NCI-H460 (cell line): ENCODE data around the gene PFDN4. TPM values are rescaled to one million over a fixed set of nuclear protein-coding genes. Genes with fewer than 3 reads are reported as not detected.
"Not testable (repeated sequence)": the region's sequence is repeated elsewhere in the genome, so short reads cannot be mapped to it uniquely, and the experiment has no call there.

Experiments used
- DNase-seq: peaks from one replicate; pipeline ENCODE4 v3.0.0-alpha.2; 2016; ENCODE audit warnings: low read depth; ENCODE audit errors: extremely low read depth
- total RNA-seq: library from RNA; depleted of rRNA; stranded (reverse); fragments of >200 nt; shearing (Covaris generic); gene quantifications from 2 replicates; pipeline ENCODE4 v1.2.3, GENCODE V29; 2014

The PFDN4 gene
- total RNA-seq, 1 experiment from 2014 or later, result 149 TPM

GRCh38 chr20:54221996-54222890 is 14.4 kb downstream of the PFDN4 start:
- no peak for DNase-seq

DNA sequence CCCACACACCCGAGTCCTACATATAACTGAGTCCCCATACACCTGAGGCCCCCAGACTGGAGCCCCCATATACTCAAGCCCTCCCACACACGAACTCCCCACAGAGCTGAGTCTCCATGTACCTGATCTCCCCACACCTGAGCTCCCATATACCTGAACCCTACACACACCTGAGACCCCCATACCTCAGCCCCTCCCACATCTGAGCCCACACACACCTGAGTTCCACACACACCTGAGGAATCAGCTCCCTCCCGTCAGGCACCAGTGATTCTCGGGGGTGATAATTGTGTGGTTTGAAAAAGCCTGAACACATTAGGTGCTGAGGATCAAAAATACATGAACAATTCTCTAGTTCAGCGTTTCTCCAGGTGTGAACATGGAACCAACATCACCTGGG is 15.4 kb downstream of the PFDN4 start:
- no peak for DNase-seq

- no peak for DNase-seq
Measured at GRCh38 chr20:54223751-54224150, 15.9 kb downstream of the PFDN4 start.

DNA sequence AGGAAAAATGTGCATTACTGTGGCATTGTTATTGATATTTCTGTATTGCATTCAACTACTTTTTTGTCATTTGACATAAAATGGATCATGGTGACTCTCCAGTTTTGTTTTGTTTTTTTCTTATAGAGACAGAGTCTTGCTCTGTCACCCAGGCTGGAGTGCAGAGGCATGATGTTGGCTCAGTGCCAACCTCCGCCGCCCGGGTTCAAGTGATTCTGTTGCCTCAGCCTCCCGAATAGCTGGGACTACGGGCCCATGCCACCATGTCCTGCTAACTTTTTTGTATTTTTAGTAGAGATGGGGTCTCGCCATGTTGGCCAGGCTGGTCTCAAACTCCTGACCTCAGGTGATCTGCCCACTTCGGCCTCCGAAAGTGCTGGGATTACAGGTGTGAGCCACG is 16.8 kb downstream of the PFDN4 start:
- not testable (repeated sequence) for DNase-seq

GRCh38 chr20:54227241-54227640 is 19.4 kb downstream of the PFDN4 start:
- DNase-seq, result no peak

DNA sequence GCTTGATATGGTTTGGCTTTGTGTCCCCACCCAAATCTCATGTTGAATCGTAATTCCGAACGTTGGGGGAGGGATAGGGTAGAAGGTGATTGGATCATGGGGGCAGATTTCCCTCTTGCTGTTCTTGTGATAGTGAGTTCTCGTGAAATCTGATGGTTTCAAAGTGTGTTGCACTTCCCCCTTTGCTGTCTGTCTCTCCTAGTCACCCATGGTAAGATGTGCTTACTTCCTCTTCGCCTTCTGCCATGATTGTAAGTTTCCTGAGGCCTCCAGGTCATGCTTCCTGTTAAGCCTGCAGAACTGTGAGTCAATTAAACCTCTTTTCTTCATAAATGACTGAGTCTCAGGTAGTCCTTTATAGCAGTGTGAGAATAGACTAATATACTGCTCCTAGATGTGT is 19.9 kb downstream of the PFDN4 start:
- no peak for DNase-seq

DNA sequence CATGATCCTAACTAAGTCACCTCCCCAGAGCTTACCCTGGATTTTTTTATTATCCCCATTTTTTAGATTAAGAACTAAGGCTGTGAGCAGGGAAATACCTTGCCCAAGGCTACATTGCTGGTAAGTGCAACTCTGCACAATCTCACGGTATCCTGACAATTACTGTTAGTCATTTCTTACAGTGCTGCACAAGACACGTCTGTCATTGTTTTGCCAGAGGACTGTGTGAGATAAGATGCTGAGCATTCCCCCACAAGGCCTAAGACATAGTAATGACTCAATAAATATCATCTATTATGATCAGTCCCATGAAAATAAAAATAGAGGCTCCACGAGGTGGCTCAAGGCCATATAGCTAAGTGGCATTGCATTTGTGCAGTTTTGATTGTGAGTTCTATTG is 21.0 kb downstream of the PFDN4 start:
- DNase-seq, result no peak

DNA sequence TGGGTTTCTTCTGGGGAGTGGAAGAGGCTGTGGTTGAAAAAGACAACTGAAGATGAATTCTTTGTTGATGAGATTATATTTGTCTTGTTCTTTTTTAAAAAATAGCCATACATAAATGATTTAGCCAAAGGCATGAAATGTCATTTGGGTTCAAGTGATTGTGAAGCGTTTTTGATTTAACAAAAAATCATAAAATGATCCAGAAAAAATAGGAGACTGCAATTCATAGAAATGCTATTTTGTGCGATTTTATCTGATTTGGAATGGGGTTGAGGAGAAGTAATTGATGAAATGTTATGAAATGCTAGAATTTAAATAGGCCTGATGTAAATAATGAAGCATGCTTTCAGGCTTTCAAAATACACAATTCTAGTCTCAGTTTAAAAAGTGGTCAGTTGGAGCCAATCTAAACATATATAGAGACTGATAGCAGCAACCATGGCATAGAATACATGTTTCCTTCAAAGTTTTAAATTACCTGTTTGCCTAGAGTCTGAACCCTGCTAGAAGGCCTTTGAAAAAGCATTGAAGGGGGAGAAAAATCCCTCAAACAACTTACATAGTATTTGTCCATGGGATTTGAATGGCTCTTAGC is 21.8 kb downstream of the PFDN4 start:
- DNase-seq, result no peak

GRCh38 chr20:54231036-54231435 is 23.1 kb downstream of the PFDN4 start:
- no peak for DNase-seq

- DNase-seq, result no peak
Measured at GRCh38 chr20:54234991-54235390, 27.1 kb downstream of the PFDN4 start.

DNA sequence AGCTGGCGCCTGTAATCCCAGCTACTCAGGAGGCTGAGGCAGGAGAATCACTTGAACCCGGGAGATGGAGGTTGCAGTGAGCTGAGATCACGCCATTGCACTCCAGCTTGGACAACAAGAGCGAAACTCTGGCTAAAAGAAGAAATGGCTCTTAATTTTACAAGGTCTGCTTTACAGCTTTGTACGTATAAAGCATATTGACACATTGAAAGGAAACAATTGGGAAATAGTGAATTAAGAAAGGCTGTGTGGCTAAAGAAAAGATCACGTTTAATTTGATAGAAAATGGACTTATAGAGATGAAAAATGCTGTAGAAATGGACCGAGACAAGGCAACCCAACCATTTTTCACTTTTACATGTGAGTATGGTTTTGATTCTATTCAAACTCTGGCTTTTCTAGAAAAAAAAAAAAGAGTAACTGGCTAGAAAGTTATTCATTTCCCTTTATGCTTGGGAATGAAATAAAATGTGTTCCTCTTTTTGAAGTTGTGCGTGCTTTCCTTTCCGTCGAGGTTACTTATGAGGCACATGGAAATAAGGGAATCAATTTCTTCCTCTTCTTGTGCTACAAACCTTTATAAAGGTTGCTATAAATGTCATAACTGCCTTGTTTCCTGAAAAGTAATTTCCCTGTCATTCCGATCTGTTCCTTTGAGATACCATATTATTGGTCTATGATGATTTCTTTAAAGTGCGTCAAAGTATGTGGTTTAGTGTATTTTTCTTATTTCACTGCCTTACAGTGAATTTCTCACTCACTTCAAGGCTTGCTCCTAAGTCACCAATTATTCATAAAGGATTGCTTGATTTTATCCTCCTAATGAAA is 29.4 kb downstream of the PFDN4 start:
- no peak for DNase-seq

DNA sequence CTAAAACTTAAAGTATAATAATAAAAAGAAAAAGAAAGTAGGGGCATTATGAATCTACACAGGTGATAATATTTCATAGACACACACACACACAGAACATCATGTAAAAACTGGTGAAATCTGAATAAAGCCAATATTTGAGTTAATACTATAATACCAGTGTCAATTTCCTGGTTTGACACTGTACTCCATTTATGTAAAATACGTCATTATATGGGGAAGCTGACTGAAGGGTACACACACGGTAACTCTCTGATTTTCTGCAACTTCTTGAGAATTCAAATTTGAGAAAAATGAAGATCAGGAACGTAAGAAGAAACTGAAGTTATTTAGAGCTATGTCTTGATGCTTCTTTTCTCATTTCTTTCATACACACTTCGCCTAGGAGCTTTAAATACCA is 36.2 kb downstream of the PFDN4 start:
- no peak for DNase-seq

DNA sequence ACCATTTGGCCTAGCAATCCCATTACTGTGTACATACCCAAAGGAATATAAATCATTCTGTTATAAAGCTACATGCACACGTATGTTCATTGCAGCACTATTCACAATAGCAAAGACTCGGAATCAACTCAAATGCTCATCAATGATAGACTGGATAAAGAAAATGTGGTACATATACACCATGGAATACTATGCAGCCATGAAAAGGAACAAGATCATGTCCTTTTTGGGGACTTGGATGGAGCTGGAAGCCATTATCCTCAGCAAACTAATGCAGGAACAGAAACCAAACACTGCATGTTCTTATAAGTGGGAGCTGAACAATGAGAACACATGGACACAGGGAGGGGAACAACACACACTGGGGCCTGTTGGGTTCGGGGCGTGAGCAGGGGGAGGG is 40.8 kb downstream of the PFDN4 start:
- not testable (repeated sequence) for DNase-seq

DNA sequence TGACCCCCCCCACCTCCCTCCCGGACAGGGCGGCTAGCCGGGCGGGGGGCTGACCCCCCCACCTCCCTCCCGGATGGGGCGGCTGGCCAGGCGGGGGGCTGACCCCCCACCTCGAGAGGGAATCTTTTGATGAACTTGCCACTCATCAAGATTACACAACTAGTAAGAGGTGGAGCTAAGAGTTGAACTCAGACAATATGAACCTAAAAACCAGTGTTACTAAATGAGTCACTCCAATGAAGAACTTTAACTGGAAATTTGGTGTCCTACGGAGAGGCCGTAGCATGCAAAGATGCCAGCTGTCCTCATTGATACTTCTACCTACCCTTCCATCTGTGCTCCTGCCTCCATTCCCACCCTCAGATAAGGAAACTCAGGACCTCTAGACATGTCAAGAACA is 42.8 kb downstream of the PFDN4 start:
- DNase-seq, result no peak

GRCh38 chr20:54251096-54251495 is 43.2 kb downstream of the PFDN4 start:
- no peak for DNase-seq

GRCh38 chr20:54254596-54254995 is 46.7 kb downstream of the PFDN4 start:
- no peak for DNase-seq

DNA sequence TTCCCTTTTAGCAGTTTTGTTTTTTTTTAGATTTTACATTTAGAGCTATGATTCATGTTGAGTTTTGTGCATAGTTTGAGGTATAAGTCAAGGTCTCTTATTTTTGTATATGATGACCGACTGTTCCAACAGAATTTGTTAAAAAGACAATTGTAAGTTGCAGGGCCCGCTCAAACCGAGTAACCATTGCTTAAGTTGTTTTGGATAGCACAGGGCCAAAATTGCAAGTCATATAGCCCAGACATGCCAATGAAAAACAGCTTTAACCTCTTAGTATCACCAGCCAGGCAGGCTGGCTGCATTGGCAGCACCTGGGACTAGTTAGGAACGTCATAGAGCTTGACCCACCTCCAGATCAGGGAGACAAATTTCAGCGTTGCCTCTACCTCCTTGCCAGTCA is 47.3 kb downstream of the PFDN4 start:
- DNase-seq, result no peak

- DNase-seq, result no peak
Measured at GRCh38 chr20:54256202-54256601, 48.3 kb downstream of the PFDN4 start.

- no peak for DNase-seq
Measured at GRCh38 chr20:54257071-54257816, 49.4 kb downstream of the PFDN4 start.

- DNase-seq, result no peak
Measured at GRCh38 chr20:54260116-54260515, 52.2 kb downstream of the PFDN4 start.

GRCh38 chr20:54262671-54263070 is 54.8 kb downstream of the PFDN4 start:
- no peak for DNase-seq
